HCT116 (cell line): ENCODE data around the gene GFI1B. TPM values are rescaled to one million over a fixed set of nuclear protein-coding genes. Genes with fewer than 3 reads are reported as not detected.

Source experiments
- ATAC-seq: fragments of 200-7000 bp; cut with Tn5 transposase; 2 replicates; pipeline ENCODE4 v1.9.1; 2020; ENCODE audit warnings: mild to moderate bottlenecking, moderate library complexity
- BruUV-seq: library from RNA; stranded (reverse); fragments of 400-500 nt; replicated peaks from 2 replicates; lab custom pipeline; 2021; lab: Mats Ljungman, UMichigan
- CTCF ChIA-PET: fragments of 300-600 bp; sonication (Branson Sonifier 250); formaldehyde crosslinking; loops from one replicate; lab custom pipeline; 2021; ENCODE audit warnings: antibody characterized with exemption; lab: Charles Lee
- POLR2A ChIA-PET: fragments of 300-600, 350-600 bp; sonication (Branson Sonifier 250); formaldehyde crosslinking; loops from one replicate; lab custom pipeline; 2021; ENCODE audit warnings: antibody characterized with exemption; lab: Charles Lee
- RAD21 ChIA-PET, 2 experiments: fragments of 300-600 bp; sonication (Branson Sonifier 250); formaldehyde crosslinking; loops; one replicate each; lab custom pipeline; 2023; ENCODE audit warnings: low total read pairs in 2 of 2; ENCODE audit not compliant: uncharacterized antibody in 2 of 2, unreplicated experiment in 2 of 2, low non-redundant PET in 1 of 2; lab: Charles Lee
- DNase-seq: peaks from one replicate; pipeline ENCODE4 v3.0.0-alpha.2; 2010; ENCODE audit warnings: low read depth, low spot score
- H2AFZ ChIP-seq: fragments of 200-600 bp; shearing (Covaris generic), sonication (generic); 2 replicates; pipeline ENCODE4 v1.6.1; 2017; ENCODE audit warnings: low read depth, mixed run types, mixed read lengths, antibody characterized with exemption, low read length; ENCODE audit not compliant: poor library complexity, severe bottlenecking
- H3K27ac ChIP-seq: 2 replicates; pipeline ENCODE4 v1.5.1; 2012; ENCODE audit warnings: low read depth, low read length
- H3K27me3 ChIP-seq: fragments of 200-600 bp; sonication (generic); 2 replicates; pipeline ENCODE4 v1.6.1; 2016; ENCODE audit warnings: mixed run types, low read length, mixed read lengths; ENCODE audit not compliant: insufficient read depth
- H3K36me3 ChIP-seq, 2 experiments: fragments of 200-500 bp in 1 of 2; fragments of 200-600 bp in 1 of 2; sonication (Bioruptor generic) in 1 of 2; sonication (generic) in 1 of 2; 2 replicates each; pipeline versions ENCODE4 v1.5.1 to v1.6.1; 2014 to 2016; ENCODE audit warnings: low read length in 2 of 2, inconsistent platforms in 1 of 2, mixed read lengths in 1 of 2, mixed run types in 1 of 2; ENCODE audit not compliant: insufficient read depth in 2 of 2, control insufficient read depth in 1 of 2
- H3K4me1 ChIP-seq, 2 experiments: fragments of 200-600 bp in 1 of 2; sonication (generic) in 1 of 2; 2 replicates each; pipeline versions ENCODE4 v1.5.1 to v1.6.1; 2012 to 2017; ENCODE audit warnings: low read length in 2 of 2, inconsistent platforms in 1 of 2, mild to moderate bottlenecking in 1 of 2, mixed read lengths in 1 of 2, mixed run types in 1 of 2, moderate library complexity in 1 of 2; ENCODE audit not compliant: insufficient read depth in 2 of 2, control insufficient read depth in 1 of 2
- H3K4me2 ChIP-seq: fragments of 200-600 bp; sonication (generic); 2 replicates; pipeline ENCODE4 v1.6.1; 2017; ENCODE audit warnings: mixed run types, low read length, mixed read lengths
- H3K4me3 ChIP-seq, 2 experiments: fragments of 200-600 bp in 1 of 2; sonication (generic) in 1 of 2; replicated peaks in 1 of 2; 2 replicates each; pipeline ENCODE4 v1.5.1; 2011 to 2016; ENCODE audit warnings: low read length in 2 of 2, control low read depth in 1 of 2, low read depth in 1 of 2, mild to moderate bottlenecking in 1 of 2, mixed read lengths in 1 of 2, mixed run types in 1 of 2
- H3K79me2 ChIP-seq: fragments of 200-600 bp; sonication (generic); 2 replicates; pipeline ENCODE4 v1.6.1; 2017; ENCODE audit warnings: mild to moderate bottlenecking, mixed run types, low read length, moderate library complexity, mixed read lengths; ENCODE audit not compliant: insufficient read depth
- H3K9ac ChIP-seq: fragments of 200-600 bp; sonication (generic); 2 replicates; pipeline ENCODE4 v1.6.1; 2016; ENCODE audit warnings: low read length, mixed read lengths
- H3K9me2 ChIP-seq: fragments of 200-600 bp; sonication (generic), shearing (Covaris generic); 2 replicates; pipeline ENCODE4 v1.6.1; 2017; ENCODE audit warnings: mixed run types, mild to moderate bottlenecking, moderate library complexity; ENCODE audit not compliant: insufficient read depth
- H3K9me3 ChIP-seq, 2 experiments: fragments of 200-500 bp in 1 of 2; fragments of 200-600 bp in 1 of 2; sonication (Bioruptor generic) in 1 of 2; sonication (generic) in 1 of 2; 2 replicates each; pipeline ENCODE4 v1.6.1; 2014 to 2017; ENCODE audit warnings: low read length in 2 of 2, mixed read lengths in 2 of 2, inconsistent platforms in 1 of 2, low read depth in 1 of 2, mild to moderate bottlenecking in 1 of 2, mixed run types in 1 of 2, moderate library complexity in 1 of 2; ENCODE audit not compliant: control insufficient read depth in 1 of 2, insufficient read depth in 1 of 2
- H4K20me1 ChIP-seq: fragments of 200-600 bp; sonication (generic), shearing (Covaris generic); 2 replicates; pipeline ENCODE4 v1.6.1; 2017; ENCODE audit warnings: mixed run types, mild to moderate bottlenecking, moderate library complexity; ENCODE audit not compliant: insufficient read depth
- ATF3 ChIP-seq: IDR thresholded peaks from 2 replicates; pipeline ENCODE4 v1.6.1; 2012
- CEBPB ChIP-seq: IDR thresholded peaks from 2 replicates; pipeline ENCODE4 v1.6.1; 2012; ENCODE audit warnings: low read depth
- CTCF ChIP-seq, 3 experiments: fragments of 200-600 bp in 1 of 3; sonication (generic) in 1 of 3; IDR thresholded peaks in 2 of 3; conservative IDR thresholded peaks in 1 of 3; 2 replicates each; pipeline ENCODE4 v1.5.1; 2012 to 2017; ENCODE audit warnings: low read depth in 2 of 3, low read length in 2 of 3, antibody characterized with exemption in 1 of 3, borderline replicate concordance in 1 of 3, control low read depth in 1 of 3, mild to moderate bottlenecking in 1 of 3, mixed read lengths in 1 of 3, mixed run types in 1 of 3, moderate library complexity in 1 of 3; ENCODE audit not compliant: insufficient read depth in 1 of 3
- EGR1 ChIP-seq: IDR thresholded peaks from 2 replicates; pipeline ENCODE4 v1.6.1; 2012; ENCODE audit warnings: low read depth
- ELF1 ChIP-seq: IDR thresholded peaks from 2 replicates; pipeline ENCODE4 v1.6.1; 2012; ENCODE audit warnings: low read depth, borderline replicate concordance
- EZH2 ChIP-seq: fragments of 200-600 bp; sonication (generic); IDR thresholded peaks from 2 replicates; pipeline ENCODE4 v1.6.1; 2017; ENCODE audit warnings: antibody characterized with exemption, mixed run types
- FOSL1 ChIP-seq: IDR thresholded peaks from 2 replicates; pipeline ENCODE4 v1.6.1; 2012; ENCODE audit warnings: low read depth
- SP1 ChIP-seq: IDR thresholded peaks from 2 replicates; pipeline ENCODE4 v1.6.1; 2012; ENCODE audit warnings: low read depth
- SRF ChIP-seq: IDR thresholded peaks from 2 replicates; pipeline ENCODE4 v1.6.1; 2012; ENCODE audit warnings: low read depth
- YY1 ChIP-seq: IDR thresholded peaks from 2 replicates; pipeline ENCODE4 v1.6.1; 2011; ENCODE audit warnings: low read length, low read depth, moderate library complexity, mild to moderate bottlenecking; ENCODE audit not compliant: insufficient replicate concordance; ENCODE audit errors: extremely low read depth
- ZBTB33 ChIP-seq: IDR thresholded peaks from 2 replicates; pipeline ENCODE4 v1.6.1; 2011; ENCODE audit warnings: mild to moderate bottlenecking, low read length, moderate library complexity; ENCODE audit not compliant: insufficient replicate concordance; ENCODE audit errors: extremely low read depth
- intact Hi-C: fragments of 100-400 bp; cut with micrococcal nuclease; formaldehyde crosslinking; loops from 2 replicates; pipeline ENCODE4 v1.10.0; 2022
- total RNA-seq: library from RNA; stranded (reverse); gene quantifications from one replicate; pipeline ENCODE4 v1.2.1, GENCODE V29; 2021; ENCODE audit not compliant: unreplicated experiment

The GFI1B gene
- total RNA-seq, 1 experiment from 2014 or later, result 0.20 TPM

- peaks cover 14% of the 10 kb centered on the region; the same call in 1 of the 2 replicates for H3K27me3 ChIP-seq
- H3K9me2 ChIP-seq, result no peaks in the 10 kb centered on the region
- no peak overlapping the region for H2AFZ ChIP-seq
- H3K9ac ChIP-seq, result no peak overlapping the region
- no peak overlapping the region for H3K27ac ChIP-seq
- intact Hi-C loops, result loop anchor here (2.0 to 10.0 kb wide), 3 partner anchors 318 to 562 kb away; partner anchors contain the start of gene CFAP77
- no peaks in the 10 kb centered on the region for H3K79me2 ChIP-seq
- ChIA-PET POLR2A (interaction anchor here (1.0 kb wide), 1 partner anchor 563 kb away, joined by 6 read pairs; the partner anchor contains the start of gene CFAP77), RAD21 (no interaction called here), CTCF (interaction anchor here (1.2 kb wide), 1 partner anchor 49 kb away, joined by 3 read pairs; no protein-coding TSS in a partner anchor)
- DNase-seq (no peak), ATAC-seq (no peak)
- BruUV-seq, result no TSS peak
- H3K4me3 ChIP-seq, result no peak overlapping the region
- peak overlapping the region; percentile 58; the same call in 1 of the 2 replicates for H3K4me2 ChIP-seq
- H3K9me3 ChIP-seq, result no peaks in the 10 kb centered on the region
- no peaks in the 10 kb centered on the region for H3K36me3 ChIP-seq
- TF ChIP-seq FOSL1 (no peak), EGR1 (no peak), CTCF (IDR thresholded peaks at IDR 0.05 in 2 of 3, conservative IDR thresholded peaks at IDR 0.05 in 1 of 3; ENCODE audit: borderline replicate concordance in 1 of 3, insufficient read depth in 1 of 3, low read depth in 2 of 3, low read length in 2 of 3) (no peak), SRF (no peak), ATF3 (no peak), ZBTB33 (no peak), ELF1 (no peak), SP1 (no peak), YY1 (no peak), EZH2 (no peak), CEBPB (no peak)
- no peaks in the 10 kb centered on the region for H4K20me1 ChIP-seq
- H3K4me1 ChIP-seq, result peaks cover 0 to 11% of the 10 kb centered on the region in 2 experiments; a peak in 2 of 4 replicates
Observed at GRCh38 chr9:132973166-132973565, 5.3 kb upstream of the GFI1B start.
